Parathyroid adenoma (tissue), 2 donors: Measurements from ENCODE around the gene EIF2B5.
"Not testable (repeated sequence)": the region's sequence is repeated elsewhere in the genome, so short reads cannot be mapped to it uniquely, and the experiment has no call there.

Source experiments
- H2AFZ ChIP-seq: fragments of 300-600 bp; sonication (generic); one replicate; pipeline ENCODE4 v1.7.0; 2017; ENCODE audit warnings: antibody characterized with exemption, mild to moderate bottlenecking
- H3K27ac ChIP-seq: fragments of 300-600 bp; sonication (generic); one replicate; pipeline ENCODE4 v1.7.0; 2017
- H3K27me3 ChIP-seq: fragments of 300-600 bp; sonication (generic); one replicate; pipeline ENCODE4 v1.7.0; 2017; ENCODE audit warnings: low read length; ENCODE audit not compliant: control insufficient read depth, insufficient read depth
- H3K36me3 ChIP-seq: fragments of 300-600 bp; sonication (generic); one replicate; pipeline ENCODE4 v1.7.0; 2017; ENCODE audit warnings: low read length; ENCODE audit not compliant: control insufficient read depth, insufficient read depth
- H3K4me1 ChIP-seq: fragments of 300-600 bp; sonication (generic); one replicate; pipeline ENCODE4 v1.7.0; 2017; ENCODE audit warnings: control low read depth
- H3K4me2 ChIP-seq: fragments of 300-600 bp; sonication (generic); one replicate; pipeline ENCODE4 v1.7.0; 2017; ENCODE audit warnings: low read length
- H3K4me3 ChIP-seq: fragments of 300-600 bp; sonication (generic); one replicate; pipeline ENCODE4 v1.7.0; 2017; ENCODE audit warnings: low read depth, low read length
- H3K79me2 ChIP-seq: fragments of 300-600 bp; sonication (generic); one replicate; pipeline ENCODE4 v1.7.0; 2017; ENCODE audit warnings: control low read depth
- H3K9ac ChIP-seq: fragments of 300-600 bp; sonication (generic); one replicate; pipeline ENCODE4 v1.7.0; 2017; ENCODE audit warnings: mild to moderate bottlenecking
- H3K9me3 ChIP-seq: fragments of 300-600 bp; sonication (generic); one replicate; pipeline ENCODE4 v1.7.0; 2017; ENCODE audit warnings: low read length; ENCODE audit not compliant: control insufficient read depth
- TF ChIP-seq, protein P1 (sequence below): fragments of 300-600 bp; sonication (generic); IDR thresholded peaks from one replicate; pipeline ENCODE4 v1.7.0; 2017; ENCODE audit warnings: antibody characterized with exemption, mild to moderate bottlenecking
- donor health status: primary hyperparathyroidism.

Gene EIF2B5

DNA sequence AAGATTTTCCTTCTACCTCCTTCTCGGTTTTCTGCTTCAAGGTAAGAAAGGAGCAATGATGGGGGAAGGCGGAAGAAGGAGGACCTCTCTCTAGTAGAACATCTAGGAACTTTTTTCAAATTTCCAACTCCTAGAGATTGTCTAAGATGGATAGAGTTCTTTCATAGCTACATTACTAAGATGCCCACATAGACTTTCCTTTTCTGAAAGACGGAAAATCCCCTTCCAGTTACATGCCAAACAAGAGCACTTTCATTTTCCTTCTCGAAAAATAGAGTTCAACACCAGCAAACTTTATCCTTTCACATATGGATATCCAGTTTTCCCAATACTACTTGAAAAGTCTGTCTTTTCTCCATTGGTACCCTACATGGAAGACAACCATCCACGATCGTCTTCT lies 37.6 kb upstream of the EIF2B5 start:
- H3K79me2 ChIP-seq: no peaks in the 10 kb centered on the region
- H3K4me3 ChIP-seq: no peak overlapping the region
- TF ChIP-seq, protein P1, sequence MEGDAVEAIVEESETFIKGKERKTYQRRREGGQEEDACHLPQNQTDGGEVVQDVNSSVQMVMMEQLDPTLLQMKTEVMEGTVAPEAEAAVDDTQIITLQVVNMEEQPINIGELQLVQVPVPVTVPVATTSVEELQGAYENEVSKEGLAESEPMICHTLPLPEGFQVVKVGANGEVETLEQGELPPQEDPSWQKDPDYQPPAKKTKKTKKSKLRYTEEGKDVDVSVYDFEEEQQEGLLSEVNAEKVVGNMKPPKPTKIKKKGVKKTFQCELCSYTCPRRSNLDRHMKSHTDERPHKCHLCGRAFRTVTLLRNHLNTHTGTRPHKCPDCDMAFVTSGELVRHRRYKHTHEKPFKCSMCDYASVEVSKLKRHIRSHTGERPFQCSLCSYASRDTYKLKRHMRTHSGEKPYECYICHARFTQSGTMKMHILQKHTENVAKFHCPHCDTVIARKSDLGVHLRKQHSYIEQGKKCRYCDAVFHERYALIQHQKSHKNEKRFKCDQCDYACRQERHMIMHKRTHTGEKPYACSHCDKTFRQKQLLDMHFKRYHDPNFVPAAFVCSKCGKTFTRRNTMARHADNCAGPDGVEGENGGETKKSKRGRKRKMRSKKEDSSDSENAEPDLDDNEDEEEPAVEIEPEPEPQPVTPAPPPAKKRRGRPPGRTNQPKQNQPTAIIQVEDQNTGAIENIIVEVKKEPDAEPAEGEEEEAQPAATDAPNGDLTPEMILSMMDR: no peak
- H3K9me3 ChIP-seq: no peaks in the 10 kb centered on the region
- H3K36me3 ChIP-seq: no peaks in the 10 kb centered on the region
- no peaks in the 10 kb centered on the region for H3K27me3 ChIP-seq
- no peak overlapping the region for H2AFZ ChIP-seq
- no peaks in the 10 kb centered on the region for H3K4me1 ChIP-seq
- H3K9ac ChIP-seq: no peak overlapping the region
- H3K27ac ChIP-seq: no peak overlapping the region
- no peak overlapping the region for H3K4me2 ChIP-seq

DNA sequence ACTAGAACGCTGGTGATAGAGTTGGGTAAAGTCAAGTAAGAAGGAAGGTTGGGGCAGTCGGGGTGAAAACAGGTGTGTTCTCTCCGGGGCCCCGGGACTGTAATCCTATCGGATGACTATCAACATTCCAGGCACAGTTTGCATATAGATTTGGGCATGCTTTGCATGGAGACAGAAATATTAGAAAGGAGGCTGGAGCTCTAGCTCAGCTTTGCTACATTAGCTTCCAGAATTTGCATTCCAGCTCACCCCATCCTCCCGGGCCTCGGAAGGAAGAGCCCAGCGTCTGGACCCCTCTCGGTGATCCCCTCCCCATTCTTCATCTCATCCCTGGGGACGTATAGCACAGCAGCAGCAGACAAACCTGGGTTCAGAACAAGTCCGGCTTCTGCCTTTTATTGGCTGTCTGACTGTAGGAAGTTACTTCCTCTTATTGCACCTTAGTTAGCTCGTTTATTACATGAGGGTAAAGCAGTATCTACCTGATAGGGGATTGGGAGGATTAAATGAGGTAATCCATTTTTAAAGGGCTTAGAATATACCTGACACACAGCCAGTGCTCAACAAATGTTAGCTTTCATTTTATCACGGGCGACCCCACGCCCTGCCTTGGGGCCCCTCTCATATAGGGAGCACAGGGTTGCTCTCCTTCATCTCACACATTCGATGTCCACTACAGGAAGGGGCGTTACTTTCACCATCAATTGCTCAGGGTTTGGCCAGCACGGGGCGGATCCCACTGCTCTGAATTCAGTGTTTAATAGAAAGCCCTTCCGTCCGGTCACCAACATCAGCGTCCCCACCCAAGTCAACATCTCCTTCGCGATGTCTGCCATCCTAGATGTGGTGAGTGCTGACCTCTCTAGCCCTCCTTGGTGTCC lies 35.1 kb upstream of the EIF2B5 start:
- no peak overlapping the region for H3K4me3 ChIP-seq
- H3K4me1 ChIP-seq: no peaks in the 10 kb centered on the region
- H3K9me3 ChIP-seq: no peaks in the 10 kb centered on the region
- H3K9ac ChIP-seq: no peak overlapping the region
- H3K27ac ChIP-seq: no peak overlapping the region
- no peaks in the 10 kb centered on the region for H3K79me2 ChIP-seq
- H3K36me3 ChIP-seq: no peaks in the 10 kb centered on the region
- no peaks in the 10 kb centered on the region for H3K27me3 ChIP-seq
- TF ChIP-seq, protein P1: no peak
- H3K4me2 ChIP-seq: no peak overlapping the region
- H2AFZ ChIP-seq: no peak overlapping the region

DNA sequence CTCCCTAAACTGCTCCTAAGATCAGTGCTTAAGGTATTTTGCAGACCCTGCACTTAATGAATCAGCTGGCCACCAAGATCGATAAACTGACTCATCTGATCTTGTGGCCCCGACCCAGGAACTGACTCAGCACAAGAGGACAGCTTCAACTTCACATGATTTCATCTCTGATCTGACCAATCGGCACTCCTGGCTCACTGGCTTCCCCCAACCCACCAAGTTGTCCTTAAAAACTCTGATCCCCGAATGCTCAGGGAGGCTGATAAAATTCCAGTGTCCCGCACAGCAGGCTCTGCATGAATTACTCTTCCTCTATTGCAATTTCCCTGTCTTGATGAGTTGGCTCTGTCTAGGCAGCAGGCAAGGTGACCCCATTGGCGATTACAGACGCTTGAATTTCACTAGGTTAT lies 24.8 kb upstream of the EIF2B5 start:
- TF ChIP-seq, protein P1: no peak
- no peaks in the 10 kb centered on the region for H3K9me3 ChIP-seq
- peaks cover 6% of the 10 kb centered on the region for H3K4me1 ChIP-seq
- H3K27ac ChIP-seq: no peak overlapping the region
- peak overlapping the region; percentile 60 for H3K4me2 ChIP-seq
- H3K79me2 ChIP-seq: no peaks in the 10 kb centered on the region
- H3K36me3 ChIP-seq: no peaks in the 10 kb centered on the region
- peak overlapping the region; percentile 52 for H2AFZ ChIP-seq
- no peak overlapping the region for H3K9ac ChIP-seq
- H3K27me3 ChIP-seq: no peaks in the 10 kb centered on the region
- peak overlapping the region; percentile 42 for H3K4me3 ChIP-seq

DNA sequence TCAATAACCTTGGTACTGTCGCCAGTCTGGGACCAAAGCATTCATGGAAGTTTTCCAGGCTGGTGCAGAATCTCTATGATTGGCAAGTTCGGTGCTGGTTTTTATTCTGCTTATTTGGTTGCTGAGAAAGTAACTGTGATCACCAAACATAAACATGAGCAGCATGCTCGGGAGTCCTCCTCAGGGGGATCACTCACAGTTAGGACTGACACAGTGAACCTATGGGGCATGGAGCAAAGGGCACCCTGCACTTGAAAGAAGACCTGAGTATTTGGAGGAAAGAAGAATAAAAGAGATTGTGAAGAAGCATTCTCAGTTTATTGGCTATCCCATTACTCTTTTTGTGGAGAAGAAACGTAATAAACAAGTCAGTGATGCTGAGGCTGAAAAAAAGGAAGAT lies 19.1 kb upstream of the EIF2B5 start:
- H3K4me3 ChIP-seq: no peak overlapping the region
- H3K9me3 ChIP-seq: no peaks in the 10 kb centered on the region
- no peak overlapping the region for H2AFZ ChIP-seq
- TF ChIP-seq, protein P1: no peak
- H3K4me2 ChIP-seq: no peak overlapping the region
- H3K27ac ChIP-seq: no peak overlapping the region
- H3K4me1 ChIP-seq: no peaks in the 10 kb centered on the region
- H3K27me3 ChIP-seq: no peaks in the 10 kb centered on the region
- H3K9ac ChIP-seq: no peak overlapping the region
- no peaks in the 10 kb centered on the region for H3K36me3 ChIP-seq
- H3K79me2 ChIP-seq: no peaks in the 10 kb centered on the region

DNA sequence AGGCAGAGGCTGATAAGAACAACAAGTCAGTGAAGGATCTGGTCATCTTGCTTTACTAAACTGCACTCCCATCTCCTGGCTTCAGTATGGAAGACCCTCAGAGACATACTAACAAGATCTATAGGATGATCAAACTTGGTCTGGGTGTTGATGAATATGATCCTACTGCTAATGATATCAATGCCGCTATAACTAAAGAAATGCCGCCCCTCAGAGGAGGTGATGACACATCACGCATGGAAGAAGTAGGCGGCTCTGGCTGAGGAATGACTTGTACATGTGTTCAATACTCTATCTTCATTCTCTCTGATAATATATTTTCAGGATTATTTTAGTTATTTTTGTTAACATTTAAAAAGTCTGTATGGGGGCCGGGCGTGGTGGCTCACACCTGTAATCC lies 17.5 kb upstream of the EIF2B5 start:
- H3K4me3 ChIP-seq: no peak overlapping the region
- no peaks in the 10 kb centered on the region for H3K36me3 ChIP-seq
- no peak overlapping the region for H3K9ac ChIP-seq
- no peak overlapping the region for H3K4me2 ChIP-seq
- H2AFZ ChIP-seq: no peak overlapping the region
- H3K79me2 ChIP-seq: no peaks in the 10 kb centered on the region
- H3K27ac ChIP-seq: no peak overlapping the region
- H3K9me3 ChIP-seq: no peaks in the 10 kb centered on the region
- H3K4me1 ChIP-seq: no peaks in the 10 kb centered on the region
- no peaks in the 10 kb centered on the region for H3K27me3 ChIP-seq
- TF ChIP-seq, protein P1: no peak

DNA sequence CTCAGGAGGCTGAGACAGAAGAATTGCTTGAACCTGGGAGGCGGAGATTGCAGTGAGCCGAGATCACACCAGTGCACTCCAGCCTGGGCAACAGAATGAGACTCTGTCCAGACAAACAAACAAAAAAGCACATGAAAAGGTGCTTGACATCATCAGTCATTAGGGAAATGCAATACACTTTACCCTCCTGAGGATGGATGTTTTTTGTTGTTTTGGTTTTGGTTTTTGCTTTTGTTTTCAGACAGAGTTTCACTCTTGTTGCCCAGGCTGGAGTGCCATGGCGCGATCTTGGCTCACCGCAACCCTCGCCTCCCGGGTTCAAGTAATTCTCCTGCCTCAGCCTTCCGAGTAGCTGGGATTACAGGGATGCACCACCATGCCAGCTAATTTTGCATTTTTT lies 14.1 kb upstream of the EIF2B5 start:
- not testable (repeated sequence) for H3K4me2 ChIP-seq, H3K36me3 ChIP-seq, H3K4me1 ChIP-seq, H3K79me2 ChIP-seq, H2AFZ ChIP-seq, H3K4me3 ChIP-seq, H3K27ac ChIP-seq, H3K9me3 ChIP-seq, H3K9ac ChIP-seq, H3K27me3 ChIP-seq
